ENCODE data around the gene TSPAN8.

DNA sequence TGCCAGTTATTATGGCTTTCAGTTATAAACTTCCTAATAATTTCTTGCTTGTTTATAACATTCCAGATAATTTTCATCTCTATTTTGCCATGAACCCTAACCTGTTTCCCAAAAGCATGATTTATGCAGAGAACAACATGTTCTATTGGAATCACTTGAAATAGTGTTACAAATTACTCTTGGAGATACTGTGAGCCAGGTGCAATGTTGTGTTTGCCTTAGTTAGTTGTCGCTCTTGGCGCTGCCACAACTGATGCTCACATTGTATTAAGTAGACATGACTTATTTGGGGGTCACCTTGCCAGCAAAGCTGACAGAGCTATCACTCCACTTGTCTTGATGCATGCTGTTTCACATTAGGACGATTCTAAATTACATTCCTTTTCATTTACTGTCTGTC, 49.4 kb downstream of the TSPAN8 start:
- TF ChIP-seq, protein P1, sequence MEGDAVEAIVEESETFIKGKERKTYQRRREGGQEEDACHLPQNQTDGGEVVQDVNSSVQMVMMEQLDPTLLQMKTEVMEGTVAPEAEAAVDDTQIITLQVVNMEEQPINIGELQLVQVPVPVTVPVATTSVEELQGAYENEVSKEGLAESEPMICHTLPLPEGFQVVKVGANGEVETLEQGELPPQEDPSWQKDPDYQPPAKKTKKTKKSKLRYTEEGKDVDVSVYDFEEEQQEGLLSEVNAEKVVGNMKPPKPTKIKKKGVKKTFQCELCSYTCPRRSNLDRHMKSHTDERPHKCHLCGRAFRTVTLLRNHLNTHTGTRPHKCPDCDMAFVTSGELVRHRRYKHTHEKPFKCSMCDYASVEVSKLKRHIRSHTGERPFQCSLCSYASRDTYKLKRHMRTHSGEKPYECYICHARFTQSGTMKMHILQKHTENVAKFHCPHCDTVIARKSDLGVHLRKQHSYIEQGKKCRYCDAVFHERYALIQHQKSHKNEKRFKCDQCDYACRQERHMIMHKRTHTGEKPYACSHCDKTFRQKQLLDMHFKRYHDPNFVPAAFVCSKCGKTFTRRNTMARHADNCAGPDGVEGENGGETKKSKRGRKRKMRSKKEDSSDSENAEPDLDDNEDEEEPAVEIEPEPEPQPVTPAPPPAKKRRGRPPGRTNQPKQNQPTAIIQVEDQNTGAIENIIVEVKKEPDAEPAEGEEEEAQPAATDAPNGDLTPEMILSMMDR (IDR thresholded peaks at IDR 0.05) = no peak
- TF ChIP-seq POLR2A (IDR thresholded peaks at IDR 0.05) = no peak

All from body of pancreas (tissue), 4 donors.